NCI-H748 (cell line): ENCODE results near the gene AIFM2.
A peak's percentile ranks its signal among the peaks of the same experiment; 100 is the strongest.

Experiments
- DNase-seq: peaks from one replicate; lab custom pipeline; 2025; ENCODE audit not compliant: unreplicated experiment; lab: John Stamatoyannopoulos, UW

AIFM2 gene

DNA sequence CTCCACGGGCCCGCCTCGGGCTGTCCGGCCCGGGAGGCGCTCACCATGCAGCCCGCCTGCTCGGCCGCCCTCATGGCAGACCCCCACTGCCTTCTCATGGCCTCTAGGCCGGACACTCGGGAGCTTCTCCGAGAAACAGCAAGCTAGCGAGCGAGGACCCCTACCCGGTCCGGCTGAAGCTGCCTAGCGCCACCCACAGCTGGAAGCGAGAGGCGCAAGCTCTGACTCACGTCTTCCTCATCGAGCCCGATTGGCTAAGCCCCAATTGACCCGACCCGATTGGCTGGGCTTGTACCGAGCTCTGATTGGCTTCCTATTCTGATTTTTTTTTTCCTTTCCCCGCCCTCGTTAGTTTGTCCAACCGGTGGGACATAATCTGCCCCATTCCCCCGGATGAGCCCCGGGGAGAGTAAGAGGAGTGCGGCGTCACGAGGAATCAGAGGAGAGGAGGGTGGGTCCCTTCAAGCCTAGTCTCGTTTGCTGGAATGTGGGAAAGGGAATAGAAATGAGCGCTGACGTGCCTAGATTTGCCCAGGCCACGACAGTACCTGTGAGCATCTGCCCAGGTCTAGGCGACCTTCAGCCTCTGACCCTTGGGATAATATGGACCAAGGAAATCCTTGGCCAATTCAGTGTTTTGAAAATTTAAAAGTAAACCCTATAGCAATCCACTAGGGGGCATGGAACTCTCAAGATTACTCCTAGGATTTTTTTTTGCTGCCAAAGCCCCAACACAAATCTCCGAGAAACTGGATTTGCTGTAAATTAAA, 14.0 kb upstream of the AIFM2 start, which contains the start of gene TYSND1:
TSS of gene TYSND1 (minus strand) at position 212 of the 770 bp plus-strand sequence. CDS start at position 98, 114 bp downstream.
- peak; percentile 98 for DNase-seq

DNA sequence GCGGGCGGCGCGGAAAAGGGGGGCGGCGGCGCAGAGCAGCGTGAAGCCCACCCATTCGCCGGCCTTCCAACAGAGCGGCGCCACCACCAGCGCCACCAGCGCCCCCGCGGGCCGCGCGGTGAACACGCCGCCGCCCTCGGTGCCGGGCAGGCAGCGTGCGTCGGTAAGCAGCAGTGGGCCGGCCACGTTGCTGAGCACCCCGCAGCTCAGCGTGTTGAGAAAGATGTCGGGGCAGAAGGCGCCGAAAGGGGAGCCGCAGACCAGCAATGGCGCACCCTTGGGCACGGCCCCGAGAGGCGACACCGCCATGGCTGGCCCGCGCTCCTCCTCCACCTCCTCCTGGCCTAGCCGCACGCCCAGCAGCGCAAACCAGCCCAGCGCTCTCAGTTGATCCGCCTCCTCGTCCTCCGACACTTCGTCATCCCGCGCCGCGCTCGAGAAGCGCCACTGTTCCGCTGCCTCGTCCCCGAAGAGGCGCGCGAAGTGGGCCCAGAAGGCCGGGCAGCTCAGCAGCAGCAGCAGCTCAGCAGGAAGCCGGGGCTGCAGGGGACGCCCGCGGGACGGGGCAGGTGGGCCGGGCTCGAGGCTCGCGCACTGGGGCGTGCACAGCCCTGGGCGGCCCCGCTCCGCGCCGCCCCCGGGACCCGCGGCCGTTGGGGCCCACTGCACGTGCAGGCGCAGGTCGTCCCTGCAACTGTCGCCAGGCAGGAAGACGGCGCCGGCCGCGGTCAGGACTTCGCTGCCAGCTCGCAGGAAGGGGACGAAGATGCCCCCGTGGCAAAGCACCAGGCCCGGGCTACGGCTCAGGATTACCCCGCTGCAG, 13.3 kb upstream of the AIFM2 start:
- peak; percentile 69 for DNase-seq

DNA sequence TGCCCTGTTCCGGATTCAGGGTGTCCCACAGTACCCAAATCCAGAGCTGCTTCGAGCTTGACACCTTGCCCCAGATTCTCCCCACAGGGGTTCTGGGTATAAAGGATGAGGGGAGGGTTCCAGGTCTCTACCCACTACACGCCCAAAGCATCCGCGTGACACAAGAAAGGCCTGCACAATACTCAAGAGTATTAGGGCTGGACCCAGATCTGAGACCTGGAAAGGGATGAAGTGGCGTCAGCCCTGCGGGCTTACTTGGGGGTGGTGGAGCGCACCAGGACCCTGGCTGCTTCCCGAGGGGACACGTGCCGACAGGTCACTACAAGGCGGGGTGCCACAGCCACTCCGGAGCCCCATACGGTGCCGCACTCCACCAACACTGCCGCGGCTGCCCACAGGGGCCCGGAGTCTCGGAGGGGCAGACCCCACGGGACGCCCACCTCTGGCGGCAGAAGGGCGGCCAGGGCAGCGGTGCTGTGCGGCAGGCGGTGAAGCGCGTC, 12.6 kb upstream of the AIFM2 start:
- peak; percentile 26 for DNase-seq

DNA sequence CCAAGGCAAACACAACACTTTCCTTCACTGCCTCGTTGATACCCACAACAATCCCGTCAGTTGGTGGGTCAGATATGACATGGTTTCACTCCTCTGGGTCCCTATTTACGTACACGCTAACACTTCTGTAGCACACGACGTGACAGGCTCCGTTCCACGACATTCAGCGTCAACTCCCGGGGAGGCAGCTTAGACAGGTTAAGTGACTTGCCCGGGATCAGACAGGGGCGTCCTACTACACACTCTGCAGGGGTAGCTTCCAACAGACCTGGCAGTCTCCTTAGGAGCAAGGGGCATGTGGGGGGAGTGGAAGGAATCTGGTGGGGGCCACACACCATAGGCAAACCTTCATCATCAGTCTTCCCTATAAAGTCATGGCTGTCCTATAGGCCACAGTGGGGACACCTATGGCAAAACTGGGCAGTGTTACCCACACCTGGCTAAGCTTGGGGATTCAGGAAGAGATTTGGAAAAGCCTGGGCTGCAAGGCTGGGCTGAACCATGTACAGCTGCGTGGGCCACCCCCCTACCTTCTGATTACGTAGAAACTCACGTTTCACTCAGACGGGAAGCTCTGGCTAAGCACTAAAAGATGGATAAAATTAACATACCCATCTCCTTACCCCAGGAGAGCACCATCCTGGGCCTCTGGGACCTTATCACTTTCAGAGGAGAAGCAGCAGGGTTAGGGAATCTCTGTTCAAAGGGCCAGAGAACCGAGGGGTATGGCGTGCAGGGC, 11.9 kb upstream of the AIFM2 start:
- no peak for DNase-seq

DNA sequence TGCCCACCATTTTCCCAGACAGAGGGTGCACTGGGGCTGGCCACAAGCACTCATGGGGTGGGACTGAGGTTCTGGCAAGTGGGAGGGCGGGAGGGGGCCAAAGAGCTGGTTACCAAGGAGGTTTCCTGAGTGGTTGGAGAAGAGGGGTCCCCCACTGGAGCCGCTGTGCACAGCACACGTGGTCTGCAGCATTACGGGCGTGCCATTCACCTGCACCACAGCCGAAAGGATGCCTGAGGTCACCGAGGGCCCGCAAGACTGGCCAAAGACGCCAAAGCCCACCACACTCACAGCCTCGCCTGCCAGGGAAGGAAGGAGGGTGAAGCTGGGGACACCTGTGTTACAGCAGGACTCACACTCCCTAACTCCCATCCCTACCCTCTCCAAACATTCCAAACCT, 9.9 kb upstream of the AIFM2 start:
- DNase-seq: no peak

DNA sequence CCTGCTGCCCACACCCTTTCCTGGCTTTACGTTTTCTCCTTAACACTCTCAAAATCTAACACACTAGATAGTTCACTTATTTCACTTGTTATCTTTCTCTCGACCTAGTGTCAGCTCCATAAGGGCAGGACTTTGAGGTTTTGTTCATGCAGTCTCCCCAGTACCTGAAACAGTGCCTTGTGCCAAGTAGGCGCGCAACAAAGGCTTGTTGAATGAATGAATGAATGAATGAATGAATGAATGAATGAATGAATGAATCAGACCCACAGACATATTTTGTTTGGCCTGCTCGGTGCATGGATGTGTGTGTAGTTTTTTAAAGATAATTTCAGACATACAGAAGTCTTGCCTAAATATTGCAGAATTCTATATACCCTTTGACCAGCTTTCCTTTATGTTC, 7.7 kb upstream of the AIFM2 start:
- DNase-seq: no peak

DNA sequence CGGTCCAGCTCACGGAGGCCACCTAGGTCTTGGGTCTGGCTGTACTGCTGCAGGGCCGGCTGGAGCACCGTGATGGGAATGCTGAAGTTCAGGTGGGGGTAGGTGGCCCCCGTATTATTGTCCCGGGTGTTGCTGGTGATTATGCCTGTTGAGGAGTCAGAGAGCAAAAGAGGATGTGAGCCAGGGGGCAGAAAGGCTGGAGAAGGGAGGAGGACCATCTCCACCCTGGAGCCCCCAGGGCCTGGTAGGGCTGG, 7.3 kb upstream of the AIFM2 start:
- no peak for DNase-seq

DNA sequence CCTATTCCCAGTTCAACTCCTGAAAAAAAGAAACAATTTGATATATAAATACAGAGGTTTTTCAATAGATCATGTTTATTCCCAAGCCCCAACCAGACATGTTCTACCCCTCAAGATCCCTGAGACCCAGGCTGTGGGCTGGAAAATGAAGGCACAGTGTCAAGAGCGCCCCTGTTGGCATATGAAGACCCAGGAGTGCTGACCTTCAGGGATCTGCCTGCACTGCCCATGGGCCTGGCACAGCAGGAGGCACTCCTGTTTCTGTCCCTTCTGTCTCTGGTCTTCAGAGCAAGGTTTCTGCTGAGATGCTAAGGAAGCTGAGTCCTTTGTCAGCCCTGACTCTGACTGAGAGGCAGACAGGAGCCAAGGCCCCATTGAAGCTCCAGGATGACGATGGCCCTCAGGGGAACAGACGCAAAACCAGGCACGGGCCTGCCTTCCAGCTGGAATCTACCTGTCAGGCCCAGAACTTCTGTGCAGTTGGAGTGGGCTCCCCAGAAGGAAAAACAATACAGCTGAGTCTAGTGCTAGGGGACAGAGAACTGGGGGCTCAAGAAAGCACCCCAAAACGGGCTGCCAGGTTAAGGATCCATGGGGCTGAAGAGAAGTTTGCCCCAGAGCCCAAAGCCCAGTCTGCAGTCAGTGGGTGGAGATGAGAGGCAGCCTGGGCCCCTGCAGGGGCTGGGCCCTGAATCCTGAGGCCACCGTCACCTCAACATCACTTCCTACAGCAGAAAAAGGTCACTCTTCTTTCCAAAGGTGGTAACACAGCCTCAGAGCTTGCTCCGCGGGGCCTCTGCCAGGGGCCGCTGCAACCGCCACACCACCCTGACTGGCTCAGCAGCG, 6.7 kb upstream of the AIFM2 start:
- no peak for DNase-seq

DNA sequence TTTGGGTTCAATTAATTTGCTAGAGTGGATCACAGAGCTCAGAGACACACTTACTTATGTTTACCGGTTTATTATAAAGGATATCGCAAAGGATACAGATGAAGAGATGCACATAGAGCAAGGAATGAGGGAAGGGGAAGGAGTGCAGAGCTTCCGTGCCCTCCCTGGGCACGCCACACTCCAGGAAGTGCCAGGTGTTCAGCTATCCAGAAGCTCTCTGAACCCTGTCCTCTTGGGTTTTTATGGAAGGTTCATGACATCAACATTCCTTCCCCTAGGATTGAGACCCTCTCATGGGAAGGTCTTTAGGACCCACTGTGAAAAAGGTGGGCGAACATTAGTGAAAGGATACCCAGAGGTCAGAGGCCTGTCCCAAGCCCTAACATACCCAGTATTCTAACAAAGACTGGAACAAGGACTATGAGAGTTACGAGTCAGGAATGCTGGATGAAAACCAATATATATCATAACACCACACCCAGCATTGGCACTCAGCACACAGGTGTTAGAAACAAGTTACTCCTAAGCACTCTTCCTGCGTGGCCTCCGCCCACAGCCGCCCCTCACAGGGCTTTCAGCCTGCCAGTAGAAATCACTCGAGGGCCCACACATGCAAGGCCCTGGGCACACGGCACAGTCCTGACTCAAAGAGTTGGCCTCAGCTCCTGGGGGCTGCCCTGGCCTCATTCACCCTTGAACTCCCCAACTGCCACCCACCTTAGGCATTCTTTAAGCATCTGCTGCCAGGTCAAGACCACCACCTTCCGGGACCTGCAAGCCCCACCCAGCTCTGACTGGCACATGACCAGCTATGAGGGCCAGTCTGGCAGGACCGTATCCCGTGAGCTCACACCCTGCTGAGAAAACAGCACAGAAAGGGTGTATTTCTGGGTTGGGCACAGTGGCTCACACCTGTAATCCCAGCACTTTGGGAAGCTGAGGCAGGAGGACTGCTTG, 5.6 kb upstream of the AIFM2 start:
- DNase-seq: no peak

DNA sequence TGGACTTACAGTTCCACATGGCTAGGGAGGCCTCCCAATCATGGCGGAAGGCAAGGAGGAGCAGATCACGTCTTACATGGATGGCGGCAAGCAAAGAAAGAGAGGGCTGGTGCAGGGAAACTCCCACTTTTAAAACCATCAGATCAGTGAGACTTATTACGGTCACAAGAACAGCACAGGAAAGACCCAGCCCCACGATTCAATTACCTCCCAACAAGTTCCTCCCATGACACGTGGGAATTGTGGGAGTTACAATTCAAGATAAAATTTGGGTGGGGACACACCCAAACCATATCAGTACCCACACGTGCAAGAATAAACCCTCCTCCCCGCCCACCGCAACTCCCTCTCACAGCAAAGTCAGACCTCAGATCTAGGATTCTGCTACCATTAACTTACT, 4.5 kb upstream of the AIFM2 start:
- no peak for DNase-seq

DNA sequence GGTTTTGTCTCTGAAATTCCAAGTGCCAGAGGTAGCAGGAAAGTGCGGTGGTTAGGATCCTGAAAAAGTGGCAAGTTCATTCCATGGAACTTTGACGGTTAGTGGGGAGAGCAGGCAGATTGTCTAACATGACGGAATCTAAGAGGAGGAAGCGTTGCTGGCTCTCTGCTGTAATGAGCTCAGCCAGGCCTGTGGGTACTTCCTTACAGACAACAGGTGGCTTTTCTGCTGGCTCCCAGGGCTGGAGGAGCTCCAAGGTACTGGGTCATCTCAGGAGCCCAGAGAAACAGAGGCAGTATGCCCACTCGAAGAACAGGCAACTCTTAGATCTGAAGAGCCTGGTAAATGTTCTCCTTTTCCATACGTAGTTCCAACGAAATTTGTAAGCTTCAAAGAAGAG, 3.1 kb upstream of the AIFM2 start:
- DNase-seq: no peak

DNA sequence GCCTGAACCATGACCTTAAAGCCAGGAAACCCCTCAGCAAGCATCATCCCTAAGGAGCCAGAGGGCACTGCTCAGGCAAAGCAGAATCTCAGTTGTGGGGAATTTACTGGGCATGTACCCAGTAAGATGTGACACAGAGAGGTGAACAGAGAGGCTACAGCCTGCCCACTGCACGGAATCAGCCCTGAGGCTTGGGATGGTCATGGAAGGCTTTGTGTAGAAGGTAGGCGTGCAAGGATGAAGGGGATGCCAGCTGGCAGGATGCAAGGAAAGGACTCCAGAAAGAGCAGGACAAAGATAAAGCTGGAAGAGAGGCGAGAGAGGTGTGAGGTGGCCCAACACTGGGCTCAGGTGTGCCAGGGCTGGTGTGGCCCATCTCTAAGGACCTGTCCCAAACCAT, 2.4 kb upstream of the AIFM2 start:
- no peak for DNase-seq

DNA sequence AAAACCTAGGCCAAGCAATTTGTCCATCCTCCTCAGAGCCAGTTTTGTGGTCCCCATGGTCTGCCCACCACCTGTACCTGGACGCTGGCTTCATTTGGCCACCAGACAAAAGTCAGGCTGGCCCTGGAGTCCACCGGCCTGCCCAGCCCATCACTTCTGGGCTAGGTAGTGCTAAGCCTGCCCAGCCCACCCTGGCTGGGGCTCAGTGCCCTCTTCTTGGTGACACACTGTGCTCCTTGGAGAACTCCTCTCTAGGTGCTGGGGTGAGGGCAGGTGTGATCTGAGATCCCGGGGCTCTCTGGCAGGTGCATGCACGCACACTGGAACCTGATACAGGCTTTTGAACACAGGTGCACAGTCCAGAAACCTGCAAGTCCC, 1.1 kb downstream of the AIFM2 start:
- no peak for DNase-seq

DNA sequence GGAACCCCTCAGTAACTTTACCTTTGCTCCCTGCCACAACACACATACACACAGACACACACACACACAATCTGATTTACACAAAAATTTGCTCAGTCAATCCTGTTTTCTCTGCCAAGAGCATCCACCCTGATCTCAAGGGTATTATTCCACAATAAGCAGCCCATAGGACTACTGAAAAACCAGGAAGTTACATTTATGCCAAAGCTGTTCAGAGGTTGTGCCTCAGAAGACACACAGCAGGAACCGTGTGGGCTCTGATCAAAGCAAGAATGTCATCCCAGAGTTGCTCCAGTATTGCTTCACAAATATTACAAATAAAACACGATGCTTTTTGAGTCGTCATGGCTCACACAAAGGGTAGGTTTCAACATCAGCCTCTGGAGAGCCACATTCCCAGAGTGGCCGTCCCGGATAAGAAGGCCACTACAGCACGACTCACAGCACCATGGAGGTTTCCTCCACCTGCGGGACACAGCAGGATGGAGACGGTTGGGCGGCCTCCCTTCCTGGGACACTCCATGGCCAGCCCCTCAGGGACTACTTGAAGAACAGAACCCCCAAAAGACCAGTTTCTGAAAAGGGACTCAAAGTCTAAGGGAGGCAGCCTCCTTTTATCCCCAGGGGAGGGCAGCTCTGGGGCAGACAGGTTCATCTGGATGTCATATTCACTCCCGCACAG, 1.6 kb downstream of the AIFM2 start:
- no peak for DNase-seq

DNA sequence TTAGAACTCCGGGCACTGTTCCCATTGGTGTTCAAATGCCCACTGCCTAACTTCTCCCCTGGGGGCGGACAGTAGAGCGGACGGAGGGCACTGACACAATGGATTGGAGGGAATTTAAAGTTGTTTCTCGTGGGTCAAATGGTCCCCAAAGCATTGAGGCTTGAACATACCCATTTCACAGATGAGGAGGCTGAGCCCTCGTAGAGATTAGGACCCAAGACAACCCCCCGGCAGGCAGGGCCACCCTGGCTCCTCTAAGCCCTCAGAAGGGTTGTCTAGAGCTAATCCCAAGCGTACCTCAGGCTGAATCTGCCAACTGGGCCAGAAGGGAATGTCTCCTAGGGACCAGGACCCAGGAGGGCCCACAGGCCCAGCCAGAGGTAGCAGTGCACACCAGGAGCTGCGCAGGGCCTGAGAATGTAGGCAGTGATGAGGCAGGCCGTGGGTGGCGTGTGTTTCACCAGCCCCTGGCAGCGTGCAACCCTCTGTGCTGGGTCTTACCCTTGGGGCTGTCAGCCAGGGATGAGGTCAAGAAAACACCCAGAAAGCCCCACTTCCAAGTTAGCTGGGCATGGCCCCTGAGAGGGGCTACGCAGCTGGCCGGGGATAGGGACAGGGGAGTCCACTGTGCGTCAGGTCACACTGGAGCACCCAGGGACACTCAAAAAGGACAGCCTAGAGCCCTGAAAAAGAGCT, 5.8 kb downstream of the AIFM2 start:
- no peak for DNase-seq

DNA sequence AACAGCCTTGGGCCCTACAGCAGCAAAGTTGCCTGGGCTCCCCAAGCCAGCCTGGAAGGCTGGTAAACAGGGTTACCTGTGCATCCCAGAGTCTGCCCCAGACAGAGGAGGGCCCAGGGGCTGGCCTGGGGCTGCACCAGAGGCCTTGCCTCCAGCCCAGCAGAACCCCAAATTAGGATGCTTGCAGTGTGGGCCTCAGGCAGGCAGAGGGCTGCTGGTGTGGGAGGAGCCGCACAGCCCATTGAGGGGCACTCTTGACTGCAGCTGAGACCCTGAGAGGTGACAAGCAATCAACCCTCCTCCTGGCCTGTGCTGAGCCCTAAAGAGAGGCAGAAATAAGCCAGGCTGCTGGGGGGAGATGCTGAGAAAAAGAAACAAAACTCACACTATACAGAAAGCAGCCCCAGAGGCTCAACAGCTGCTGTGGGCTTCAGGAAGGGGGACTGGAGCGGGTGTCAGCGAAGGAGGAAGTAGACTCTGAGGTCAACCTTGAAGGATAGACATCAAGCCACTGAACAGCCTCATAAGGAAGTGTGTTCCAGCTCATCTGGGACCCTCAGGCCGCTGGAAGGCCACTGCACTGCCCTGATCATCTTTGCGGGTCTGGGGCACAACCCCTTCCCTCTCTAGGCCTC, 6.6 kb downstream of the AIFM2 start:
- DNase-seq: no peak

DNA sequence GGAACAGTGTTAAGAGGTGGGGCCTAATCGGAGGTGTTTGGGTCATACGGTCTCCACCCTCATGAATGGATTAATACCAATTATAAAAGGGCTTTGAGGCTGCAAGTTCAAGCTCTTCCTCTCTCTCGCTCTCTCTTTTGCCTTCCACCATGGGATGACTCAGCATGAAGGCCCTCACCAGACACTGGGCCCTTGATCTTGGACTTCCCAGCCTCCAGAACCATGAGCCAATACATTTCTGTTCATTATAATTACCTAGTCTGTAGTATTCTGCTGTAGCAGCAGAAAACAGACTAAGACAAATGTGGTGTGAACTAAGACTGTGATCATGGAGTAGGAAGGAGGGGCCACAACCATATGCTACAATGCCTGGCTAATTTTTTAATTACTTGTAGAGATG, 7.7 kb downstream of the AIFM2 start:
- DNase-seq: no peak

DNA sequence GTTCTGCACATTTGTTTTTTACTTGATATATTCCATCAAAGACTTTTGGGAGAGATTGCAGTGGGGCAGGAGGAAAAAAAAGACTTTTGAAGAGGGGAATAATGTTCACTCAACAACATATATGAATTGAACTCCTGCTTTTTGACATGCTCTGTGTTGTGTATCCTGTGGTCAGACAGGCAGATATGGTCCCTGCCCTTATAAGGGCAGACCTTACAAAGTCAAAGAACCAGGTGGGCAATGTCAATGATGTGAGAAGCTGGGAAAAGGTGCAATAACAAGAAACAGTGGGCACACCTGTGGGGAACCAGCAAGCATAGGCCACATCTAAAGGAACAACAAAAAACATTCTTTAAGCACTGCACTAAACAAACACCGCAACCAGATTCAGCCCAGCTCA, 8.2 kb downstream of the AIFM2 start:
- no peak for DNase-seq
